SH-SY5Y (cell line): ENCODE data around the gene ZNF648.

Experiments
- GATA2 ChIP-seq: IDR thresholded peaks from 2 replicates; pipeline ENCODE4 v1.6.1; 2011; ENCODE audit warnings: mild to moderate bottlenecking, low read depth, low read length
- GATA3 ChIP-seq: IDR thresholded peaks from 2 replicates; pipeline ENCODE4 v1.6.1; 2011; ENCODE audit warnings: low read depth, mild to moderate bottlenecking, low read length, moderate library complexity

The ZNF648 gene

DNA sequence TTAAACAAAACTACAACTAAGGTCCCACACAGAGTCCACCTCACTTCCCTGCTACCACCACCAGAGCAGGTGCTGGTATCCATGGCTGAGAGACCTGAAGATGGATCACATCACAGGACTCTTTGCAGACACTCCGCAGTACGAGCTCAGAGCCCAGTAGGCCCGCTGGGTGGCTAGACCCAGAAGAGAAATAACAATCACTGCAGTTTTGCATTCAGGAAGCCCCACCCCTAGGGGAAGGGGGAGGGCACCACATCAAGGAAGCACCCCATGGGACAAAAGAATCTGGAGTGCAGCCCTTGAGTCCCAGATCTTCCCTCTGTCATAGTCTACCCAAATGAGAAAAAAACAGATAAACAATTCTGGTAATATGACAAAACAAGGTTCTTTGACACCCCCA, 56.9 kb downstream of the ZNF648 start:
- no peak for TF ChIP-seq GATA2
- TF ChIP-seq GATA3: no peak
